Activated CD8-positive, alpha-beta memory T cell treated with anti-CD3 and anti-CD28 coated beads for 36 hours (primary cell): ENCODE measurements around the gene IDH3B. TPM values are rescaled to one million over a fixed set of nuclear protein-coding genes. Genes with fewer than 3 reads are reported as not detected.

Experiments
- CTCF ChIA-PET: fragments of 350-600 bp; sonication (Branson Sonifier 250); formaldehyde crosslinking; loops from one replicate; lab custom pipeline; 2021; ENCODE audit warnings: antibody characterized with exemption; lab: Charles Lee
- POLR2A ChIA-PET: fragments of 350-600 bp; sonication (Branson Sonifier 250); formaldehyde crosslinking; loops from one replicate; lab custom pipeline; 2021; ENCODE audit warnings: antibody characterized with exemption; lab: Charles Lee
- total RNA-seq, 2 experiments: library from RNA; stranded (reverse); gene quantifications; one replicate each; pipeline ENCODE4 v1.2.3, GENCODE V29; 2021

IDH3B gene
- 100 to 1,000 TPM; 137 to 142 TPM for total RNA-seq

GRCh38 chr20:2663887-2664719, at the start of gene IDH3B:
Gene IDH3B (minus strand): TSS chr20:2664216. CDS start chr20:2664188, 28 bp downstream.
- POLR2A ChIA-PET, result interaction anchor here (0.7 to 2.5 kb wide), 6 partner anchors 9 to 194 kb away, joined by 3 to 12 read pairs (median 6); partner anchors contain the start of genes NOP56 and SNRPB
- CTCF ChIA-PET, result interaction anchor here (0.7 to 2.1 kb wide), 5 partner anchors 11 to 1032 kb away, joined by 3 to 9 read pairs (median 3); partner anchors contain the start of gene NOP56

- CTCF ChIA-PET, result interaction anchor here (0.9 to 2.4 kb wide), 7 partner anchors 16 to 137 kb away, joined by 3 to 10 read pairs (median 4); no protein-coding TSS in a partner anchor
- POLR2A ChIA-PET, result no interaction called here
Measured at GRCh38 chr20:2713285-2713684, 49.3 kb upstream of the IDH3B start.

GRCh38 chr20:2709205-2709981, 45.4 kb upstream of the IDH3B start:
- POLR2A ChIA-PET, result no interaction called here

GRCh38 chr20:2708665-2709064, 44.6 kb upstream of the IDH3B start:
- ChIA-PET POLR2A (no interaction called here), CTCF (interaction anchor here (0.7 kb wide), 1 partner anchor 27 kb away, joined by 3 read pairs; no protein-coding TSS in a partner anchor)

More at GRCh38 chr20:2709205-2709981, 45.4 kb upstream of the IDH3B start:
- CTCF ChIA-PET, result interaction anchor here (1.0 kb wide), 2 partner anchors 17 to 22 kb away, joined by 3 read pairs; no protein-coding TSS in a partner anchor

GRCh38 chr20:2708073-2708415, 44.0 kb upstream of the IDH3B start:
- POLR2A ChIA-PET, result no interaction called here
- CTCF ChIA-PET, result interaction anchor here (0.7 kb wide), 1 partner anchor 28 kb away, joined by 3 read pairs; no protein-coding TSS in a partner anchor

GRCh38 chr20:2707353-2708072, 43.5 kb upstream of the IDH3B start:
- ChIA-PET POLR2A (no interaction called here), CTCF (no interaction called here)

GRCh38 chr20:2706688-2707352, 42.8 kb upstream of the IDH3B start:
- ChIA-PET POLR2A (no interaction called here), CTCF (no interaction called here)

- ChIA-PET CTCF (no interaction called here), POLR2A (no interaction called here)
Measured at GRCh38 chr20:2705931-2706645, 42.1 kb upstream of the IDH3B start.

GRCh38 chr20:2703716-2704475, 39.9 kb upstream of the IDH3B start:
- POLR2A ChIA-PET, result no interaction called here
- CTCF ChIA-PET, result no interaction called here

GRCh38 chr20:2701671-2702081, 37.7 kb upstream of the IDH3B start:
- POLR2A ChIA-PET, result no interaction called here
- CTCF ChIA-PET, result no interaction called here

GRCh38 chr20:2700913-2701620, 37.1 kb upstream of the IDH3B start:
- ChIA-PET POLR2A (no interaction called here), CTCF (interaction anchor here (0.5 kb wide), 1 partner anchor 127 kb away, joined by 3 read pairs; no protein-coding TSS in a partner anchor)

GRCh38 chr20:2699775-2700413, 35.9 kb upstream of the IDH3B start:
- CTCF ChIA-PET, result interaction anchor here (0.6 kb wide), 1 partner anchor 12 kb away, joined by 3 read pairs; no protein-coding TSS in a partner anchor

GRCh38 chr20:2698912-2699311, 34.9 kb upstream of the IDH3B start:
- POLR2A ChIA-PET, result no interaction called here
- CTCF ChIA-PET, result interaction anchor here (0.6 kb wide), 1 partner anchor 11 kb away, joined by 3 read pairs; no protein-coding TSS in a partner anchor

More at GRCh38 chr20:2699775-2700413, 35.9 kb upstream of the IDH3B start:
- POLR2A ChIA-PET, result no interaction called here

GRCh38 chr20:2698186-2698817, 34.3 kb upstream of the IDH3B start:
- CTCF ChIA-PET, result no interaction called here
- POLR2A ChIA-PET, result no interaction called here

- CTCF ChIA-PET, result no interaction called here
Measured at GRCh38 chr20:2697768-2698167, 33.8 kb upstream of the IDH3B start.

GRCh38 chr20:2696646-2697045, 32.6 kb upstream of the IDH3B start:
- POLR2A ChIA-PET, result no interaction called here
- CTCF ChIA-PET, result no interaction called here

More at GRCh38 chr20:2697768-2698167, 33.8 kb upstream of the IDH3B start:
- POLR2A ChIA-PET, result no interaction called here
